ENCODE results near the gene CD4.

DNA sequence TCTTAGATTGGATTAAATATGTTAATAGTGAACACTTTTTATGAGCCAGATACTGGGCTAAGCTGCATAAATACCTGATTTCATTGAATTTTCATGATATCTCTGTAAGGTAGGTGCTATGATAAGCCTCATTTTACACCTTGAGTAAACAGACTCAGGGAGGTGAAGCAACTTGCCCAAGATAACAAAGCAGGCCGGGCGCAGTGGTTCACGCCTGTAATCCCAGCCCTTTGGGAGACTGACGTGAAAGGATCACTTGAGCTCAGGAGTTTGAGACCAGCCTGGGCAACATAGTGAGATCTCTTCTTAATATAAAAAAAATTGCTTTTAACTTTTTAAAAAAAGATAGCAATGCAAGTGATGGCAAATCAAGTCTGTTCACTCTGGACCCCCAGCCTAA is 52.7 kb downstream of the CD4 start:
- TF ChIP-seq, protein P1, sequence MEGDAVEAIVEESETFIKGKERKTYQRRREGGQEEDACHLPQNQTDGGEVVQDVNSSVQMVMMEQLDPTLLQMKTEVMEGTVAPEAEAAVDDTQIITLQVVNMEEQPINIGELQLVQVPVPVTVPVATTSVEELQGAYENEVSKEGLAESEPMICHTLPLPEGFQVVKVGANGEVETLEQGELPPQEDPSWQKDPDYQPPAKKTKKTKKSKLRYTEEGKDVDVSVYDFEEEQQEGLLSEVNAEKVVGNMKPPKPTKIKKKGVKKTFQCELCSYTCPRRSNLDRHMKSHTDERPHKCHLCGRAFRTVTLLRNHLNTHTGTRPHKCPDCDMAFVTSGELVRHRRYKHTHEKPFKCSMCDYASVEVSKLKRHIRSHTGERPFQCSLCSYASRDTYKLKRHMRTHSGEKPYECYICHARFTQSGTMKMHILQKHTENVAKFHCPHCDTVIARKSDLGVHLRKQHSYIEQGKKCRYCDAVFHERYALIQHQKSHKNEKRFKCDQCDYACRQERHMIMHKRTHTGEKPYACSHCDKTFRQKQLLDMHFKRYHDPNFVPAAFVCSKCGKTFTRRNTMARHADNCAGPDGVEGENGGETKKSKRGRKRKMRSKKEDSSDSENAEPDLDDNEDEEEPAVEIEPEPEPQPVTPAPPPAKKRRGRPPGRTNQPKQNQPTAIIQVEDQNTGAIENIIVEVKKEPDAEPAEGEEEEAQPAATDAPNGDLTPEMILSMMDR (IDR thresholded peaks at IDR 0.05) = no peak
- TF ChIP-seq POLR2AphosphoS5 (IDR thresholded peaks at IDR 0.05) = no peak
- TF ChIP-seq EP300 (IDR thresholded peaks at IDR 0.05) = no peak

All from stomach (tissue), 4 donors.